ENCODE measurements around the gene MAPK10. TPM values are rescaled to one million over a fixed set of nuclear protein-coding genes. Genes with fewer than 3 reads are reported as not detected.

The MAPK10 gene
- total and polyA plus RNA-seq, 2 of the 8 experiments (the other 6 are each of a cell fraction or from before 2014, with no cell fraction given) = 2.5 to 3.1 TPM

GRCh38 chr4:86233090-86233489, 126.8 kb downstream of the MAPK10 start:
- no peak overlapping the region for H4K91ac ChIP-seq (replicated peaks; ENCODE audit: insufficient read length, low read length)
- H3K14ac ChIP-seq (ENCODE audit: insufficient read length) = no peak overlapping the region
- no peaks in the 10 kb centered on the region for H3K79me2 ChIP-seq (ENCODE audit: control insufficient read depth in 1 of 2, insufficient read depth in 2 of 2, low read length in 2 of 2)
- H2AK5ac ChIP-seq (ENCODE audit: low read depth, low read length) = no peak overlapping the region
- no peaks in the 10 kb centered on the region for H3K36me3 ChIP-seq (ENCODE audit: control insufficient read depth in 2 of 4, insufficient read depth in 4 of 4, low read length in 3 of 4)
- 82% methylated on average over 3 of the region's 3 CpGs; no CpG with 5 or more reads in 1 of the 2 experiments for WGBS, 2 experiments (ENCODE audit: extremely low coverage in 1 of 2, insufficient coverage in 1 of 2, insufficient read length in 1 of 2, insufficient replicate concordance in 2 of 2, low coverage in 1 of 2, low lambda C conversion rate in 2 of 2, missing lambda C conversion rate in 1 of 2)
- no peaks in the 10 kb centered on the region for H3K23me2 ChIP-seq (ENCODE audit: low read depth, low read length)
- H4K20me1 ChIP-seq (replicated peaks in 1 of 2; ENCODE audit: control insufficient read depth in 1 of 2, insufficient read depth in 2 of 2, low read length in 2 of 2) = no peaks in the 10 kb centered on the region
- FAIRE-seq (no peak), DNase-seq (ENCODE audit: low read depth in 1 of 2, low spot score in 2 of 2) (no peak)
- peaks cover 0 to 4% (median 3%) of the 10 kb centered on the region in 4 experiments; a peak in 3 of 7 replicates for H3K4me1 ChIP-seq (replicated peaks in 1 of 4; ENCODE audit: control insufficient read depth in 3 of 4, insufficient read depth in 4 of 4, low read length in 3 of 4)
- no peak overlapping the region for H4K5ac ChIP-seq (ENCODE audit: insufficient read length, low read depth, low read length)
- H2AFZ ChIP-seq (ENCODE audit: low read length) = 0 out of 2 replicates have a peak overlapping the region, but pooled peaks have one; percentile 30
- H3K56ac ChIP-seq (replicated peaks; ENCODE audit: insufficient read length, low read depth, low read length) = no peak overlapping the region
- ChIA-PET CTCF (ENCODE audit: partially characterized antibody) (interaction anchor here (1.9 kb wide), 1 partner anchor 9 kb away, joined by 7 read pairs; no protein-coding TSS in a partner anchor), POLR2A (ENCODE audit: partially characterized antibody) (no interaction called here)
- no peak overlapping the region for H3K27ac ChIP-seq (ENCODE audit: low read depth, low read length)
- no peak overlapping the region for H2BK12ac ChIP-seq (ENCODE audit: low read depth, low read length)
- no peaks in the 10 kb centered on the region for H3K27me3 ChIP-seq (replicated peaks in 1 of 4; ENCODE audit: control insufficient read depth in 3 of 4, extremely low read depth in 1 of 4, insufficient read depth in 3 of 4, low read length in 3 of 4)
- no peak overlapping the region for H2BK20ac ChIP-seq (ENCODE audit: low read length)
- H3K4me3 ChIP-seq (ENCODE audit: extremely low read depth in 1 of 4, insufficient read depth in 2 of 4, low read depth in 3 of 4, low read length in 4 of 4) = no peak overlapping the region
- no peaks in the 10 kb centered on the region for H3K79me1 ChIP-seq (ENCODE audit: low read depth, low read length)
- no peak overlapping the region for H3K23ac ChIP-seq (ENCODE audit: insufficient read length)
- H3K9me3 ChIP-seq (ENCODE audit: insufficient read depth in 2 of 2, low read depth in 1 of 2, low read length in 1 of 2) = no peaks in the 10 kb centered on the region
- H4K8ac ChIP-seq (ENCODE audit: extremely low read depth, insufficient read depth, low read length) = no peak overlapping the region
- no peak overlapping the region; a peak in 1 of 4 replicates for H3K4me2 ChIP-seq (ENCODE audit: insufficient read depth in 1 of 2, low read depth in 2 of 2, low read length in 2 of 2)
- no peak overlapping the region for H3K4ac ChIP-seq (replicated peaks; ENCODE audit: insufficient read length, low read depth, low read length)
- H2BK5ac ChIP-seq (ENCODE audit: low read depth, low read length) = no peak overlapping the region
- no peak overlapping the region for H2BK120ac ChIP-seq (replicated peaks; ENCODE audit: low read depth, low read length)
- H3K18ac ChIP-seq (ENCODE audit: extremely low read depth, low read length) = no peak overlapping the region
- no peak overlapping the region for H2BK15ac ChIP-seq (ENCODE audit: low read length)
- no peak overlapping the region for H3K9ac ChIP-seq (replicated peaks in 1 of 4; ENCODE audit: extremely low read depth in 1 of 4, low read depth in 3 of 4, low read length in 3 of 4)
- TF ChIP-seq ASH2L (IDR thresholded peaks at IDR 0.05; ENCODE audit: low read length) (no peak), GABPA (IDR thresholded peaks at IDR 0.05; ENCODE audit: borderline replicate concordance, insufficient read depth, low read length) (no peak), HDAC6 (IDR thresholded peaks at IDR 0.05; ENCODE audit: low read depth, low read length) (no peak), SIN3A (conservative IDR thresholded peaks at IDR 0.05 in 1 of 2, IDR thresholded peaks at IDR 0.05 in 1 of 2; ENCODE audit: low read depth in 1 of 2, low read length in 2 of 2) (no peak), HDAC2 (IDR thresholded peaks at IDR 0.05; ENCODE audit: borderline replicate concordance in 1 of 2, low read depth in 2 of 2, low read length in 2 of 2) (no peak), YY1 (IDR thresholded peaks at IDR 0.05; ENCODE audit: low read depth, low read length) (no peak), KDM5A (IDR thresholded peaks at IDR 0.05; ENCODE audit: low read length) (no peak), POLR2AphosphoS5 (IDR thresholded peaks at IDR 0.05; ENCODE audit: low read depth, low read length) (no peak), JUN (IDR thresholded peaks at IDR 0.05; ENCODE audit: low read depth, low read length) (no peak)
